Measurements from ENCODE around the gene FZD4. TPM values are rescaled to one million over a fixed set of nuclear protein-coding genes. Genes with fewer than 3 reads are reported as not detected.
"Not testable (repeated sequence)": the region's sequence is repeated elsewhere in the genome, so short reads cannot be mapped to it uniquely, and the experiment has no call there.

Gene FZD4
- total RNA-seq, 6 donors from 2014 or later: 24.1 to 69.2 (median 38.2) TPM

GRCh38 chr11:86938900-86939880, 16.0 kb downstream of the FZD4 start:
- Histone ChIP-seq H3K4me3 (no peak overlapping the region), H3K27me3 (no peaks in the 10 kb centered on the region), H3K4me1 (peaks cover 35 to 48% (median 41%) of the 10 kb centered on the region in 4 donors), H3K27ac (peak overlapping the region; percentile 55 to 83 (median 70)), H3K36me3 (no peaks in the 10 kb centered on the region), H3K9me3 (no peaks in the 10 kb centered on the region)
- ATAC-seq (ENCODE audit: low FRiP score in 2 of 2) (peak in 1 of 2 donors; percentile 69), DNase-seq (no peak)
- whole genome bisulfite sequencing, 2 donors: 9 to 14% methylated on average over 4 of the region's 4 CpGs
- no peak for TF ChIP-seq POLR2AphosphoS5 (IDR thresholded peaks at IDR 0.05)
- peak; percentile 56 to 79 (median 72) for TF ChIP-seq CTCF (IDR thresholded peaks at IDR 0.05)

- no peaks in the 10 kb centered on the region for H3K9me3 ChIP-seq
- no peaks in the 10 kb centered on the region for H3K27me3 ChIP-seq
- peak in 1 of 2 donors; percentile 41 for DNase-seq
- no peaks in the 10 kb centered on the region for H3K36me3 ChIP-seq
- TF ChIP-seq EP300 (IDR thresholded peaks at IDR 0.05): no peak
- TF ChIP-seq POLR2AphosphoS5 (IDR thresholded peaks at IDR 0.05): no peak
- no peak for TF ChIP-seq POLR2A (IDR thresholded peaks at IDR 0.05)
- TF ChIP-seq CTCF (IDR thresholded peaks at IDR 0.05): no peak
- H3K4me3 ChIP-seq: no peak overlapping the region
- 17 to 29% methylated on average over 6 of the region's 6 CpGs for WGBS, 2 donors
- peak overlapping the region in 3 of 4 donors; percentile 21 to 74 (median 60) for H3K27ac ChIP-seq
- H3K4me1 ChIP-seq: peaks cover 35 to 48% (median 41%) of the 10 kb centered on the region in 4 donors
- ATAC-seq (ENCODE audit: low FRiP score in 2 of 2): peak in 1 of 2 donors; percentile 62
These were observed 16.8 kb downstream of the FZD4 start for GRCh38 chr11:86938203-86938899.

GRCh38 chr11:86937193-86937806, 17.9 kb downstream of the FZD4 start:
- ATAC-seq (ENCODE audit: low FRiP score in 2 of 2); H3K27me3 ChIP-seq; H3K36me3 ChIP-seq; DNase-seq; H3K9me3 ChIP-seq; H3K4me3 ChIP-seq: not testable (repeated sequence)
- Histone ChIP-seq H3K4me1 (peaks cover 31 to 43% (median 39%) of the 10 kb centered on the region in 4 donors), H3K27ac (peak overlapping the region in 2 of 4 donors; percentile 42 to 74)
- WGBS, 2 donors: 67 to 72% methylated on average over 2 of the region's 2 CpGs

- DNase-seq (no peak), ATAC-seq (ENCODE audit: low FRiP score in 2 of 2) (no peak)
- peaks cover 16 to 29% (median 24%) of the 10 kb centered on the region in 4 donors for H3K4me1 ChIP-seq
- no peaks in the 10 kb centered on the region for H3K9me3 ChIP-seq
- peak overlapping the region in 1 of 4 donors; percentile 49 for H3K27ac ChIP-seq
- WGBS, 2 donors: 42 to 46% methylated on average over 3 of the region's 3 CpGs
- H3K27me3 ChIP-seq: no peaks in the 10 kb centered on the region
- TF ChIP-seq EP300 (IDR thresholded peaks at IDR 0.05) (no peak), CTCF (IDR thresholded peaks at IDR 0.05) (no peak), POLR2AphosphoS5 (IDR thresholded peaks at IDR 0.05) (no peak), POLR2A (IDR thresholded peaks at IDR 0.05) (no peak)
- H3K36me3 ChIP-seq: no peaks in the 10 kb centered on the region
- no peak overlapping the region for H3K4me3 ChIP-seq
These were observed 20.1 kb downstream of the FZD4 start for GRCh38 chr11:86934926-86935579.

GRCh38 chr11:86934582-86934900, 20.7 kb downstream of the FZD4 start:
- Histone ChIP-seq H3K4me1 (peaks cover 11 to 25% (median 19%) of the 10 kb centered on the region in 4 donors), H3K4me3 (no peak overlapping the region), H3K9me3 (no peaks in the 10 kb centered on the region), H3K27ac (peak overlapping the region in 1 of 4 donors; percentile 49), H3K36me3 (no peaks in the 10 kb centered on the region), H3K27me3 (no peaks in the 10 kb centered on the region)
- TF ChIP-seq POLR2AphosphoS5 (IDR thresholded peaks at IDR 0.05) (no peak), POLR2A (IDR thresholded peaks at IDR 0.05) (no peak), EP300 (IDR thresholded peaks at IDR 0.05) (no peak), CTCF (IDR thresholded peaks at IDR 0.05) (no peak)
- ATAC-seq (ENCODE audit: low FRiP score in 2 of 2) (no peak), DNase-seq (no peak)
